OCI-LY1 (cell line): ENCODE measurements around the gene XYLT1.

ENCODE experiments used
- CTCF ChIP-seq: fragments of 200-600 bp; sonication (generic), shearing (Covaris generic); IDR thresholded peaks from 2 replicates; pipeline ENCODE4 v1.5.1; 2017; ENCODE audit warnings: mild to moderate bottlenecking, antibody characterized with exemption, low read length, moderate library complexity, mixed read lengths
- EZH2 ChIP-seq: fragments of 200-600 bp; sonication (generic), shearing (Covaris generic); IDR thresholded peaks from 2 replicates; pipeline ENCODE4 v1.8.0; 2017; ENCODE audit warnings: borderline replicate concordance, mixed run types, mild to moderate bottlenecking, antibody characterized with exemption, low read length, moderate library complexity, mixed read lengths

DNA sequence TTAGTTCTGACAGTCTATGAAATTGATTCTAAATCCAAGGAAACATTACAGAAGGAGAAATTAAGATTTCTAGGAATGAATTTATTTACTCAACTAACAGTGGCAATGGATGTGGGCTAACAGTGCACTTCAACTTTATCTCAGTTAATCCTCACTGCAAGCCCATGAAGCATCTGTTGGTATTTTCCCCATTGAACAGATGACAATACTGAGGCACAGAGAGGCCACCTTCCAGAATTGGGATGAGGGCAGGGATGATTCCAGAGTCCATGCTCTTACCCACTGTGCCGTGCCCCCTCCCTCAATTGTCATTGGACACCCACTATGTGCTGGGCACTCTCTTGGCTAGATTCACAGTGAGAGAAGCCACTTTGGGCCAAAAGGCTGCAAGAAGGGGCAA is 89.0 kb downstream of the XYLT1 start:
- no peak for TF ChIP-seq CTCF
- no peak for TF ChIP-seq EZH2
